ENCODE results near the gene DMD.
A peak's percentile ranks its signal among the peaks of the same experiment; 100 is the strongest.

DMD gene

GRCh38 chrX:31190221-31190975, 2021.0 kb downstream of the DMD start:
- DNase-seq (ENCODE audit: low spot score): no peak

- no peak for DNase-seq (ENCODE audit: low spot score)
These were observed 2024.5 kb downstream of the DMD start for GRCh38 chrX:31186693-31187338.

- no peak for DNase-seq (ENCODE audit: low spot score)
These were observed 2025.5 kb downstream of the DMD start for GRCh38 chrX:31185884-31186283.

- no peak for DNase-seq (ENCODE audit: low spot score)
These were observed 2029.9 kb downstream of the DMD start for GRCh38 chrX:31181377-31182000.

- no peak for DNase-seq (ENCODE audit: low spot score)
These were observed 2032.1 kb downstream of the DMD start for GRCh38 chrX:31179203-31179602.

GRCh38 chrX:31178769-31179125, 2032.6 kb downstream of the DMD start:
- DNase-seq (ENCODE audit: low spot score): no peak

- DNase-seq (ENCODE audit: low spot score): no peak
These were observed 2033.1 kb downstream of the DMD start for GRCh38 chrX:31178064-31178768.

GRCh38 chrX:31170792-31171191, 2040.6 kb downstream of the DMD start:
- no peak for DNase-seq (ENCODE audit: low spot score)

- DNase-seq (ENCODE audit: low spot score): no peak
These were observed 2042.8 kb downstream of the DMD start for GRCh38 chrX:31168551-31168950.

GRCh38 chrX:31166832-31167231, 2044.5 kb downstream of the DMD start:
- DNase-seq (ENCODE audit: low spot score): no peak

- DNase-seq (ENCODE audit: low spot score): no peak
These were observed 2044.9 kb downstream of the DMD start for GRCh38 chrX:31166416-31166815.

- no peak for DNase-seq (ENCODE audit: low spot score)
These were observed 2045.9 kb downstream of the DMD start for GRCh38 chrX:31165241-31166035.

- DNase-seq (ENCODE audit: low spot score): peak; percentile 82
These were observed 2056.4 kb downstream of the DMD start for GRCh38 chrX:31154946-31155345.

- peak; percentile 61 for DNase-seq (ENCODE audit: low spot score)
These were observed 2057.8 kb downstream of the DMD start for GRCh38 chrX:31153475-31154047.

- no peak for DNase-seq (ENCODE audit: low spot score)
These were observed 2064.2 kb downstream of the DMD start for GRCh38 chrX:31147175-31147574.

- DNase-seq (ENCODE audit: low spot score): no peak
These were observed 2071.4 kb downstream of the DMD start for GRCh38 chrX:31139961-31140360.

GRCh38 chrX:31138124-31138523, 2073.2 kb downstream of the DMD start:
- no peak for DNase-seq (ENCODE audit: low spot score)

GRCh38 chrX:31136144-31136611, 2075.2 kb downstream of the DMD start:
- no peak for DNase-seq (ENCODE audit: low spot score)

- peak; percentile 40 for DNase-seq (ENCODE audit: low spot score)
These were observed 2078.5 kb downstream of the DMD start for GRCh38 chrX:31132821-31133241.

GRCh38 chrX:31130457-31131220, 2080.7 kb downstream of the DMD start:
- DNase-seq (ENCODE audit: low spot score): no peak

Measured in SK-N-DZ (cell line).